H9 (cell line): ENCODE results near the gene TMEM60. TPM values are rescaled to one million over a fixed set of nuclear protein-coding genes. Genes with fewer than 3 reads are reported as not detected.

ENCODE experiments used
- DNase-seq: peaks from one replicate; pipeline ENCODE4 v3.0.0-alpha.2; 2017
- H2AFZ ChIP-seq: one replicate; pipeline ENCODE4 v1.6.1; 2013; ENCODE audit warnings: mild to moderate bottlenecking, low read length, control low read depth, moderate library complexity
- H2AK5ac ChIP-seq: 2 replicates; pipeline ENCODE4 v1.6.1; 2013; ENCODE audit warnings: low read length, control low read depth, mixed read lengths; ENCODE audit not compliant: insufficient read length
- H2BK120ac ChIP-seq: one replicate; pipeline ENCODE4 v1.6.1; 2013; ENCODE audit warnings: low read depth, mild to moderate bottlenecking, low read length, control low read depth, inconsistent platforms; ENCODE audit not compliant: poor library complexity, severe bottlenecking
- H2BK12ac ChIP-seq: 2 replicates; pipeline ENCODE4 v1.6.1; 2013; ENCODE audit warnings: low read length, control low read depth, mixed read lengths, low read depth; ENCODE audit not compliant: insufficient read length
- H2BK15ac ChIP-seq: 2 replicates; pipeline ENCODE4 v1.6.1; 2013; ENCODE audit warnings: low read depth, low read length, control low read depth
- H2BK20ac ChIP-seq: one replicate; pipeline ENCODE4 v1.6.1; 2013; ENCODE audit warnings: low read depth, mild to moderate bottlenecking, low read length, control low read depth, inconsistent platforms; ENCODE audit not compliant: poor library complexity, severe bottlenecking
- H2BK5ac ChIP-seq: 2 replicates; pipeline ENCODE4 v1.6.1; 2013; ENCODE audit warnings: low read length, control low read depth, mixed read lengths; ENCODE audit not compliant: insufficient read length
- H3K14ac ChIP-seq: 2 replicates; pipeline ENCODE4 v1.6.1; 2013; ENCODE audit warnings: low read length, control low read depth; ENCODE audit not compliant: insufficient read depth
- H3K18ac ChIP-seq: 2 replicates; pipeline ENCODE4 v1.6.1; 2013; ENCODE audit warnings: low read depth, mild to moderate bottlenecking, mixed read lengths, low read length, control low read depth; ENCODE audit not compliant: insufficient read length
- H3K23ac ChIP-seq: 2 replicates; pipeline ENCODE4 v1.6.1; 2013; ENCODE audit warnings: low read length, control low read depth, mixed read lengths, low read depth; ENCODE audit not compliant: insufficient read length
- H3K23me2 ChIP-seq: 2 replicates; pipeline ENCODE4 v1.6.1; 2013; ENCODE audit warnings: low read depth, mild to moderate bottlenecking, mixed read lengths, low read length, control low read depth; ENCODE audit not compliant: insufficient read length, poor library complexity, severe bottlenecking
- H3K27ac ChIP-seq: 2 replicates; pipeline ENCODE4 v1.5.1; 2013; ENCODE audit warnings: low read length, control low read depth, mixed read lengths, low read depth; ENCODE audit not compliant: insufficient read length
- H3K27me3 ChIP-seq: 2 replicates; pipeline ENCODE4 v1.6.1; 2013; ENCODE audit warnings: low read length, control low read depth, inconsistent platforms; ENCODE audit not compliant: insufficient read depth
- H3K4ac ChIP-seq: 2 replicates; pipeline ENCODE4 v1.6.1; 2013; ENCODE audit warnings: low read depth, mild to moderate bottlenecking, control low read depth, inconsistent platforms, low read length, moderate library complexity
- H3K4me1 ChIP-seq: 2 replicates; pipeline ENCODE4 v1.6.1; 2013; ENCODE audit warnings: low read length, control low read depth, inconsistent platforms; ENCODE audit not compliant: insufficient read depth
- H3K4me2 ChIP-seq: 2 replicates; pipeline ENCODE4 v1.6.1; 2013; ENCODE audit warnings: low read length, control low read depth, mixed read lengths; ENCODE audit not compliant: insufficient read length, insufficient read depth
- H3K56ac ChIP-seq: 2 replicates; pipeline ENCODE4 v1.6.1; 2013; ENCODE audit warnings: low read depth, mild to moderate bottlenecking, mixed read lengths, low read length, control low read depth; ENCODE audit not compliant: insufficient read length
- H3K79me1 ChIP-seq: 2 replicates; pipeline ENCODE4 v1.6.1; 2013; ENCODE audit warnings: low read depth, mild to moderate bottlenecking, moderate library complexity, low read length, control low read depth, inconsistent platforms; ENCODE audit not compliant: insufficient read depth, poor library complexity, severe bottlenecking
- H3K79me2 ChIP-seq: 2 replicates; pipeline ENCODE4 v1.6.1; 2013; ENCODE audit warnings: low read length, control low read depth, inconsistent platforms; ENCODE audit not compliant: insufficient read depth
- H3K9ac ChIP-seq: 2 replicates; pipeline ENCODE4 v1.6.1; 2013; ENCODE audit warnings: low read length, control low read depth, mixed read lengths; ENCODE audit not compliant: insufficient read length; ENCODE audit errors: extremely low read depth
- H3K9me3 ChIP-seq: one replicate; pipeline ENCODE4 v1.6.1; 2013; ENCODE audit warnings: low read depth, low read length, inconsistent platforms; ENCODE audit not compliant: control insufficient read depth
- H3T11ph ChIP-seq: one replicate; pipeline ENCODE4 v1.6.1; 2013; ENCODE audit warnings: mild to moderate bottlenecking, low read length, control low read depth, inconsistent platforms
- H4K20me1 ChIP-seq: one replicate; pipeline ENCODE4 v1.6.1; 2013; ENCODE audit not compliant: control insufficient read depth, insufficient read length, insufficient read depth
- H4K5ac ChIP-seq: 2 replicates; pipeline ENCODE4 v1.6.1; 2013; ENCODE audit warnings: low read depth, mild to moderate bottlenecking, mixed read lengths, low read length, control low read depth; ENCODE audit not compliant: insufficient read length
- H4K8ac ChIP-seq: replicated peaks from 2 replicates; pipeline ENCODE4 v1.6.1; 2013; ENCODE audit warnings: low read length, control low read depth, mixed read lengths, low read depth; ENCODE audit not compliant: insufficient read length
- H4K91ac ChIP-seq: 2 replicates; pipeline ENCODE4 v1.6.1; 2013; ENCODE audit warnings: low read depth, mild to moderate bottlenecking, moderate library complexity, mixed read lengths, low read length, control low read depth; ENCODE audit not compliant: insufficient read length
- H3K27ac Mint-ChIP-seq, 3 experiments: 2 replicates in 2 of 3; 3 replicates in 1 of 3; pipeline ENCODE4 v1.8.0; 2020 to 2021; ENCODE audit warnings: mixed read lengths in 3 of 3, mild to moderate bottlenecking in 1 of 3, moderate library complexity in 1 of 3
- H3K27me3 Mint-ChIP-seq: 2 replicates; pipeline ENCODE4 v1.8.0; 2021; ENCODE audit warnings: low read depth, mild to moderate bottlenecking, moderate library complexity, mixed read lengths
- H3K36me3 Mint-ChIP-seq, 3 experiments: 2 replicates in 2 of 3; 3 replicates in 1 of 3; pipeline ENCODE4 v1.8.0; 2020 to 2021; ENCODE audit warnings: low read depth in 3 of 3, mixed read lengths in 3 of 3; ENCODE audit not compliant: insufficient read depth in 1 of 3
- H3K4me1 Mint-ChIP-seq, 2 experiments: 2 replicates each; pipeline ENCODE4 v1.8.0; 2020; ENCODE audit warnings: mixed read lengths in 2 of 2
- H3K4me3 Mint-ChIP-seq, 2 experiments: 2 replicates in 1 of 2; 3 replicates in 1 of 2; pipeline ENCODE4 v1.8.0; 2020 to 2021; ENCODE audit warnings: mild to moderate bottlenecking in 2 of 2, mixed read lengths in 2 of 2, moderate library complexity in 1 of 2
- H3K9me3 Mint-ChIP-seq, 2 experiments: 2 replicates in 1 of 2; 3 replicates in 1 of 2; pipeline ENCODE4 v1.8.0; 2020; ENCODE audit warnings: mild to moderate bottlenecking in 2 of 2, mixed read lengths in 2 of 2, moderate library complexity in 1 of 2
- WGBS: extraction: QIAGEN DNeasy Blood & Tissue Kit; methylation state at CpG from one replicate; pipeline ENCODE4 v1.1.7; 2013; ENCODE audit warnings: missing lambda C conversion rate, low lambda C conversion rate, mixed read lengths; ENCODE audit not compliant: insufficient read length; ENCODE audit errors: extremely low coverage; 5-methylcytosine and 5-hydroxymethylcytosine counted together
- total RNA-seq: library from RNA; stranded (reverse); gene quantifications from 2 replicates; pipeline ENCODE4 v1.2.1, GENCODE V29; 2021
- TF ChIP-seq, protein P1 (sequence below): fragments of 200-600 bp; sonication (generic); conservative IDR thresholded peaks from 3 replicates; pipeline ENCODE4 v1.8.0; 2021; ENCODE audit warnings: antibody characterized with exemption, mild to moderate bottlenecking

The TMEM60 gene
- total RNA-seq, 1 experiment from 2014 or later = 14.3 TPM

DNA sequence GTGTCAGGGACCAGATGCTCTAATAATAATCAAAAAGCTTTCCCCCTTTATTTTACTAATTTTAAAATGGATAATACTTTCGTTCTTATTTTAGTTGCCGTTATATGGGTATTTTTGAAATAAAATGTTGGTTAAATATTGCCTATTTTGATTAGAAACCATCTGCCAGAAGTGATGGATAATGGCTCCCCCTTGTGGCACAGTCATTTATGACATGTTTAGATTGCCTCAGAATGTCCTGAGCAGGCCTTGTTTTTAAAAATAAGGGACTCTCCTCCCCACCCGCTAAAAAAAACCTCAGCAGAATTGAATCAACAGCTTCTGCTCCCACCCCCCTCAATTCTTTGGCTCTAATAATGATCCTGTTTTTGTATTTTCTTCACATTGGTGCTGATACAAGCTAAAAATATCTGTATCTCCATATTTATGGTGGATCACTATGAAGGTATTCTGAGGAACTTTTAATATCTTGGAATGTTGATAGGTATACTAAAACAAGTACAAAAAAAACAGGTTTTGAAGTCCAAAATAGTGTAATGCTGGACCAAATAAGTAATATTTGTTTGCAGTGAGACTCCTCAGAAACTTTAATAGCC lies 38.8 kb downstream of the TMEM60 start:
- no peaks in the 10 kb centered on the region; a peak in 1 of 7 replicates for H3K36me3 Mint-ChIP-seq
- no CpG with 5 or more reads among the region's 3 CpGs for WGBS
- peaks cover 0 to 2% of the 10 kb centered on the region in 2 experiments; a peak in 1 of 4 replicates for H3K4me1 Mint-ChIP-seq
- H2BK15ac ChIP-seq = no peak overlapping the region
- TF ChIP-seq, protein P1, sequence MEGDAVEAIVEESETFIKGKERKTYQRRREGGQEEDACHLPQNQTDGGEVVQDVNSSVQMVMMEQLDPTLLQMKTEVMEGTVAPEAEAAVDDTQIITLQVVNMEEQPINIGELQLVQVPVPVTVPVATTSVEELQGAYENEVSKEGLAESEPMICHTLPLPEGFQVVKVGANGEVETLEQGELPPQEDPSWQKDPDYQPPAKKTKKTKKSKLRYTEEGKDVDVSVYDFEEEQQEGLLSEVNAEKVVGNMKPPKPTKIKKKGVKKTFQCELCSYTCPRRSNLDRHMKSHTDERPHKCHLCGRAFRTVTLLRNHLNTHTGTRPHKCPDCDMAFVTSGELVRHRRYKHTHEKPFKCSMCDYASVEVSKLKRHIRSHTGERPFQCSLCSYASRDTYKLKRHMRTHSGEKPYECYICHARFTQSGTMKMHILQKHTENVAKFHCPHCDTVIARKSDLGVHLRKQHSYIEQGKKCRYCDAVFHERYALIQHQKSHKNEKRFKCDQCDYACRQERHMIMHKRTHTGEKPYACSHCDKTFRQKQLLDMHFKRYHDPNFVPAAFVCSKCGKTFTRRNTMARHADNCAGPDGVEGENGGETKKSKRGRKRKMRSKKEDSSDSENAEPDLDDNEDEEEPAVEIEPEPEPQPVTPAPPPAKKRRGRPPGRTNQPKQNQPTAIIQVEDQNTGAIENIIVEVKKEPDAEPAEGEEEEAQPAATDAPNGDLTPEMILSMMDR = peak; percentile 89
- H3K56ac ChIP-seq = no peak overlapping the region
- peaks cover 2% of the 10 kb centered on the region for H3K79me1 ChIP-seq
- H3K79me2 ChIP-seq = peaks cover 2% of the 10 kb centered on the region; the same call in 1 of the 2 replicates
- H3K23ac ChIP-seq = no peak overlapping the region
- no peak overlapping the region for H4K91ac ChIP-seq
- no peak overlapping the region for H3K9ac ChIP-seq
- no peak overlapping the region for H2BK12ac ChIP-seq
- no peak overlapping the region for H4K8ac ChIP-seq
- H2AK5ac ChIP-seq = no peak overlapping the region
- no peak overlapping the region for H3K4me2 ChIP-seq
- no peaks in the 10 kb centered on the region for H3K9me3 ChIP-seq
- no peak overlapping the region for H3K18ac ChIP-seq
- H3K27me3 Mint-ChIP-seq = no peaks in the 10 kb centered on the region
- no peak overlapping the region for H2AFZ ChIP-seq
- no peaks in the 10 kb centered on the region for H4K20me1 ChIP-seq
- no peaks in the 10 kb centered on the region for H3K27me3 ChIP-seq
- H2BK20ac ChIP-seq = no peak overlapping the region
- H3K14ac ChIP-seq = no peak overlapping the region
- no peak overlapping the region for H4K5ac ChIP-seq
- no peaks in the 10 kb centered on the region for H3K23me2 ChIP-seq
- no peak overlapping the region for H3K27ac Mint-ChIP-seq
- no peak overlapping the region for H2BK5ac ChIP-seq
- no peak overlapping the region for H3T11ph ChIP-seq
- H2BK120ac ChIP-seq = no peak overlapping the region
- peak; percentile 38 for DNase-seq
- no peak overlapping the region for H3K4me3 Mint-ChIP-seq
- H3K4ac ChIP-seq = no peak overlapping the region
- H3K27ac ChIP-seq = no peak overlapping the region
- H3K9me3 Mint-ChIP-seq = no peaks in the 10 kb centered on the region
- H3K4me1 ChIP-seq = no peaks in the 10 kb centered on the region
